Limb (tissue), 2 donors: ENCODE data around the gene INO80E.

ENCODE experiments used
- DNase-seq, 2 donors: peaks; one replicate each; pipeline ENCODE4 v3.0.0-alpha.2; 2016; ENCODE audit errors: extremely low spot score in 2 of 2

Gene INO80E

GRCh38 chr16:29992344-29992967, 3.6 kb upstream of the INO80E start:
- no peak for DNase-seq

DNA sequence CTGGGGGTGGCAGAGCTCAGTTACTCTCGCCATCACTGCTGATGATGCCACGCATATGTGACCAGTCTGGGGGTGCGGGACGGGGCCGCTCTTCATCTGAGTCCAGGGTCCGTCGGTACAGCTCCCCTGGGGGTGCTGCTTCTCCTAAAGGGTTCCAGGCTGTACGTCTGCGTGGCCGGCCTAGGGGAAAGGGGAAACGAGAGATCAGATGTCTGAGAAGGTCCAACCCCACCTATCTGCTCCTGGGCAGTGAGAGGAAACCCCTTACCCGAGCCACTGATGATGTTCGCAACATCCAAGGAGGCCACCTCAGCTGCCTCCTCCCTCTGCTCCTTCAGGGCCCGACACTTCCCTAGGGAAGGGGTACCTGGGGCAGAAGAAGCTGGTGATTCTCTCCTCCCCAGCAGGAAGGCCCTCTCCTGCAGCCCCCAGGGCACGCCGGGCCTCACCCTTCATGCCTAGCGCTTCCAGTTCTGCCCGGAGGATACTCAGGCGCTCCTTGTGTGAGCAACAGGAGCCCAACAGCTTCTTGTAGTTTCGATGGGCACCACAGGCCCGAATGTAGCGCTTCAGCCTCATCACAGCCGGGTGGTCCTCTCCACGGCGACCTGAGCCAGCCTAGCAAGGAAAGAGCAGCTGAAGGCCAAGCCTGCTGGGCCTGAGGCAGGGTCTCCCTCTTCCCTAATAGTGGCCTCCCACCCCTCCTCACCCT, 2.7 kb upstream of the INO80E start:
- DNase-seq, result no peak

- no peak for DNase-seq
These were observed 2.0 kb upstream of the INO80E start for GRCh38 chr16:29993903-29994599.

GRCh38 chr16:29994600-29995323, 1.3 kb upstream of the INO80E start:
- no peak for DNase-seq

GRCh38 chr16:29995324-29995910, 624 bp upstream of the INO80E start, which contains the start of gene HIRIP3:
HIRIP3 (minus strand) TSS chr16:29995617; CDS start chr16:29995605, 12 bp downstream.
- DNase-seq, result peak; percentile 86 to 92

DNA sequence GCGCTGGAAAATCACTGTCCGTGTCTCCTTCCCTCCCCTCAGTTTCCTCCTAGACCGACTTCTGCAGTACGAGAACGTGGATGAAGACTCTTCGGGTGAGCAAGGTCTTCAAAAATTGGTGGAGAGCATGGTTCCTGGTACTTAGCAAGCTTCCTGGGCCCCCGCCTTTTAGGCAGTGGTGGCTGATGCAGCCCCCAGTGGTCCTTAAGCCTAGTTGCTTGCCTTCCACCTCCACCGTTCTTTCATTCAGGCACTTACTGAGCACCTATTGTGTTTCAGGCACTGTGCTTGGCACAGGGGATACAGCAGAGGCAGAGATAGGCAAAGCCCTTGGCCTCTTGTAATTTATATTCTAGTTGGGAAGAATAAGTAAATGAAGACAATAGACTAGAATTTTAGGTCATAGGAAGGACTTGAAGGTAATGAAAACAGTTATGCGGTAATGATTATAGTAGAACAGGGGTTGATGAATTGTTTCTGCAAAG, 767 bp downstream of the INO80E start:
- DNase-seq, result no peak

DNA sequence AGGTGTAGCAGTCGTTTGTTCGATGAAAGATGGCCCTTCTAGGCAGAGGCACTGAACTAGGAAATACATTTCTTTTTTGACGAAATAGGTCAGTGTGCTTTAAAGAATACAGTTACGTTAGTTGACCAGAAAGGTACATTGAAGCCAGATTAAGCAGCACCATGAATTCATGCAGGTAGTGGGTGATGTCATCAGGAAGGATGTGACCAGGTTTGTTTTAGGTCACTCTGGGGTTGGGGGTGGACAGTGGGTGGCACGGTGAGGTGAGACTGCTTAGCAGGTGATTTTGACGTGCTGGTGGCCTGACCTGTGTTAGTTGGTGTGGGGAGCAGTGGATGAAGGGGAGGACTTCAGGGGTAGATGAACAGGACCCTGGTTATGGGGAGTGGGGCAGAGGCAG, 3.6 kb downstream of the INO80E start:
- no peak for DNase-seq

- DNase-seq, result no peak
These were observed 4.9 kb downstream of the INO80E start for GRCh38 chr16:30000735-30001631.

GRCh38 chr16:30002614-30003346, 6.7 kb downstream of the INO80E start:
- DNase-seq, result no peak

GRCh38 chr16:30003670-30004423, 7.8 kb downstream of the INO80E start:
- no peak for DNase-seq

GRCh38 chr16:30004424-30004776, 8.4 kb downstream of the INO80E start:
- DNase-seq, result no peak

DNA sequence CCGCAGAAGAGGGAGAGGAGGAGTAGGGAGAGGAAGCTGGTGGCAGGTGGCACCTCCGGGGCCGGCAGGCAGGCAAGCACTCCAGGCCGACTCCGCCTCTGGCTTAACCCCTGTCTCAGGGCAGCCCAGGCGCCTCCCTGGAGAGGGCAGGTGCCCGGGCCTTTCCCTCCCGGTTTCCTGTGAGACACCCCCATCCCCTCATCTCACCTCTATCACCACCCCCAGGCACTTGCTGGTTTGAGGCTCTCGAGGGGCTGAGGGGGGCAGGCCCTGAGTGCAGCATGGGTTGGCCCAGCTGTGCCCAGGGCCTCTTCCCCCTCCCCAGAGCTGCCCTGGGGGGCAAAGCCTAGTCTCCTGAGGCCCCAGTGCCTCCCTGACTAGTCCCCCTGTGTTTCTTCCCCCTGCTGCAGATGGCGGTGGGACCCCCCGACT, 8.8 kb downstream of the INO80E start:
- no peak for DNase-seq

DNA sequence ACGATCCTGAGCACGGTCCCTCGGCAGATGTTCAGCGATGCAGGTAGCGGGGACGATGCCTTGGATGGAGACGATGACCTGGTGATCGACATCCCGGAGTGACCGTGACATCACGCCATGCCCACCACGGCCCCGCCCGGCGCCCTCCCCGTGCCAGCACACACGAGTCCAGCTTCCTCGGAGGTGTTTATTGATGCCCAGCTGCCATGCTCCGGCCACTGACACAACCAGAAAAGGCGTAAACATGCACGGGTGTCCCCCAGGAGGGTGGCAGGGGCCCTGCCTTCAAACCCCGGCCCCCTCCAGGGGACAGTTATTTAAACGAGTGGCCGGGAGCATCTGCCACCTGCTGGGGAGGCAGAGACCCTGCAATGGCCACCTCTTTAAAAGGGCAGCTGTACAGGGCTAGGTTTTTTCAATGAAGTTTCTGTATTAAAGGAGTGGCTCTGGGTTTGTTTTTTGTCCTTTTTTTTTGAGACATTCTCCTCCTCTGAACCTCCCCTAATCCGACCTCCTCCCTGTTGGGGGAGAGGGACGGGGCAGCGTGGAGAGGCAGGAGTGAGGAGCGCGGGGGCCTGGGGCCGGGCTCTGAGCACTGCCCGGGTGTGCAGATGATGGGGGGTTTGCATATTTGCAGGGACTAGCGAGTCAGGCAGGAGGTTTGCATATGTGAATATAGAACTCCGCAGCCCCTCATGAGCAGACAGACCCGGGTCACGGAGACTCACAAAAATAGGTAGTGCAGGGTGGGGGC, 9.5 kb downstream of the INO80E start:
- peak in 1 of 2 donors; percentile 10 for DNase-seq

- no peak for DNase-seq
These were observed 10.0 kb downstream of the INO80E start for GRCh38 chr16:30006095-30006473.

GRCh38 chr16:30006659-30007377, 10.8 kb downstream of the INO80E start:
- peak in 1 of 2 donors; percentile 27 for DNase-seq

DNA sequence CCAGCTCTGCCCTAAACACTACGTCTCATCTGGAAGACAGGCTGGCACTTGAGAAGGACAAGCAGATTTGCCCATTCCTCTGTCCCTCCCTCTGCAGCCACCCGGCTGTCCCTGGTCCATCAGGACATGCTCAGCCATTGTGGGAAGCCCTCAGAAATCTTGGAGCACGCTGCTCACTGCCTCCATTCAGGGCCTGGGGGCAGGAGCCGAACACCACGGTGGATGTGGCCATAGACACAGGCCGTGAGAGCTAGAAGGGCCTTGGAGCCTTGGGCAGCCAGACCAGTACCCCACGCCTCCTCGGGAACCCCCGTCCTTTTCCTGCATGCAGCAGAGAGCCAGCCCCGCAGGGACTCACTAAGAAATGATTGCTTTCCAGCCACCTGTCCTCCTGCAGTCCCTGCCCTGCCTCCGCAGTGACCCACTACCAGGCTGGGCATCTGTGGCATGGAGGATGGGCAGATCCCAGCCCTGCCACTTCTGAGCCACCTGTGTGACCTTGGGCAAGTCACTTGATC, 11.4 kb downstream of the INO80E start:
- peak in 1 of 2 donors; percentile 26 for DNase-seq
